ENCODE results near the gene NHS.

DNA sequence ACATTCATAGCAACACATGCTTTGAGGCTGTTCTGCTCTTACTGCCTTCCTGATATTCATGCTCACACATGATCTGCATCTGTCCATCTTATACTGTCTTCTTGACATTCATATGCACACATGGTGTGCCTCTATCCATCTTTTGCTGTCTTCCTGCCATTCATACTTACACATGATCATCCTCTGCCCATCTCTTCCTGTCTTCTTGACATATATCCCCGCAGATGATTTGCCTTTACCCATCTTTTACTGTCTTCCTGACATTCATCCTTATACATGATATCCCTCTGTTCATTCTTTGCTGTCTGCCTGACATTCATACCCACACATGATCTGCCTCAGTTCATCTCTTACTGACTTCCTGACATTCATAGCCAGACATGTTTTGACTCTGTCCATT lies 399.1 kb downstream of the NHS start:
- TF ChIP-seq SUZ12 (IDR thresholded peaks at IDR 0.05; ENCODE audit: low read depth, low read length): no peak
- no peak for TF ChIP-seq POLR2AphosphoS2 (IDR thresholded peaks at IDR 0.05; ENCODE audit: low read depth, low read length)
- TF ChIP-seq PHF8 (CRISPR knock-in tag; IDR thresholded peaks at IDR 0.05): no peak
- TF ChIP-seq ZNF138 (CRISPR knock-in tag; IDR thresholded peaks at IDR 0.05; ENCODE audit: low read depth): no peak
- TF ChIP-seq ZNF768 (CRISPR knock-in tag; IDR thresholded peaks at IDR 0.05): no peak
- no peak for TF ChIP-seq ZNF850 (CRISPR knock-in tag; conservative IDR thresholded peaks at IDR 0.05)
- no peak for TF ChIP-seq CBX2 (IDR thresholded peaks at IDR 0.05; ENCODE audit: low read depth, low read length)
- no peak for TF ChIP-seq CBX2 (CRISPR knock-in tag; IDR thresholded peaks at IDR 0.05; ENCODE audit: low read depth)
- no peak for TF ChIP-seq ZNF569 (CRISPR knock-in tag; IDR thresholded peaks at IDR 0.05; ENCODE audit: borderline replicate concordance)
- no peak for TF ChIP-seq MAX (IDR thresholded peaks at IDR 0.05)
- no peak for TF ChIP-seq ETS1 (CRISPR knock-in tag; IDR thresholded peaks at IDR 0.05)
- no peak for TF ChIP-seq RARA (CRISPR knock-in tag; IDR thresholded peaks at IDR 0.05)
